ENCODE measurements around the gene GPR152. TPM values are rescaled to one million over a fixed set of nuclear protein-coding genes. Genes with fewer than 3 reads are reported as not detected.

GPR152 gene
- total RNA-seq, 1 donor from 2014 or later, result not detected

GRCh38 chr11:67418476-67419281, 33.9 kb downstream of the GPR152 start:
- peak; percentile 43 for ATAC-seq
- intact Hi-C loops (cut with DNase I), result no loop called here
- DNase-seq (ENCODE audit: missing footprints), result no peak

- DNase-seq (ENCODE audit: missing footprints) (no peak), ATAC-seq (no peak)
- intact Hi-C loops (cut with DNase I), result loop anchor here (2.0 kb wide), 1 partner anchor 15 kb away; no protein-coding TSS in a partner anchor
These were observed 35.1 kb downstream of the GPR152 start for GRCh38 chr11:67417425-67417824.

GRCh38 chr11:67416416-67417335, 35.9 kb downstream of the GPR152 start:
- ATAC-seq (no peak), DNase-seq (ENCODE audit: missing footprints) (no peak)
- intact Hi-C loops (cut with DNase I), result loop anchor here (2.0 kb wide), 1 partner anchor 14 kb away; no protein-coding TSS in a partner anchor

- DNase-seq (ENCODE audit: missing footprints) (no peak), ATAC-seq (no peak)
- intact Hi-C loops (cut with DNase I), result loop anchor here (2.0 kb wide), 1 partner anchor 13 kb away; no protein-coding TSS in a partner anchor
These were observed 36.8 kb downstream of the GPR152 start, which contains the start of gene CARNS1 for GRCh38 chr11:67415501-67416304. Gene CARNS1, plus strand, starts transcription at chr11:67415678. Its CDS starts 522 bp downstream, at chr11:67416200.

- intact Hi-C loops (cut with DNase I), result no loop called here
- DNase-seq (ENCODE audit: missing footprints), result no peak
- no peak for ATAC-seq
These were observed 39.2 kb downstream of the GPR152 start for GRCh38 chr11:67413266-67413849.

GRCh38 chr11:67412495-67413179, 39.9 kb downstream of the GPR152 start:
- no peak for DNase-seq (ENCODE audit: missing footprints)
- intact Hi-C loops (cut with DNase I), result no loop called here
- ATAC-seq, result no peak

- no peak for ATAC-seq
- no peak for DNase-seq (ENCODE audit: missing footprints)
- intact Hi-C loops (cut with DNase I), result no loop called here
These were observed 40.8 kb downstream of the GPR152 start for GRCh38 chr11:67411785-67412152.

GRCh38 chr11:67410984-67411784, 41.3 kb downstream of the GPR152 start:
- intact Hi-C loops (cut with DNase I), result no loop called here

GRCh38 chr11:67410369-67410831, 42.1 kb downstream of the GPR152 start:
- DNase-seq (ENCODE audit: missing footprints) (no peak), ATAC-seq (no peak)
- intact Hi-C loops (cut with DNase I), result no loop called here

More at GRCh38 chr11:67410984-67411784, 41.3 kb downstream of the GPR152 start:
- no peak for DNase-seq (ENCODE audit: missing footprints)
- no peak for ATAC-seq

GRCh38 chr11:67409781-67410368, 42.7 kb downstream of the GPR152 start:
- ATAC-seq (no peak), DNase-seq (ENCODE audit: missing footprints) (no peak)
- intact Hi-C loops (cut with DNase I), result no loop called here

GRCh38 chr11:67409261-67409666, 43.3 kb downstream of the GPR152 start:
- ATAC-seq, result no peak
- DNase-seq (ENCODE audit: missing footprints), result no peak
- intact Hi-C loops (cut with DNase I), result no loop called here

GRCh38 chr11:67408437-67409200, 43.9 kb downstream of the GPR152 start:
- ATAC-seq, result no peak
- intact Hi-C loops (cut with DNase I), result no loop called here
- DNase-seq (ENCODE audit: missing footprints), result no peak

- intact Hi-C loops (cut with DNase I), result no loop called here
- no peak for DNase-seq (ENCODE audit: missing footprints)
- ATAC-seq, result no peak
These were observed 44.8 kb downstream of the GPR152 start for GRCh38 chr11:67407688-67408163.

GRCh38 chr11:67406969-67407687, 45.4 kb downstream of the GPR152 start:
- ATAC-seq, result no peak
- intact Hi-C loops (cut with DNase I), result no loop called here
- DNase-seq (ENCODE audit: missing footprints), result no peak

- no peak for DNase-seq (ENCODE audit: missing footprints)
- intact Hi-C loops (cut with DNase I), result no loop called here
- ATAC-seq, result no peak
These were observed 46.0 kb downstream of the GPR152 start for GRCh38 chr11:67406420-67406968.

Data from Right ventricle myocardium inferior (tissue), 1 donor.